ENCODE data around the gene BSND. TPM values are rescaled to one million over a fixed set of nuclear protein-coding genes. Genes with fewer than 3 reads are reported as not detected.

The BSND gene
- total RNA-seq, 1 experiment from 2014 or later, result 0.17 TPM

- Histone ChIP-seq H2BK20ac (ENCODE audit: low read depth, low read length, poor library complexity, severe bottlenecking) (no peak overlapping the region), H2AFZ (ENCODE audit: low read length) (no peak overlapping the region), H3K9me3 (ENCODE audit: control insufficient read depth, low read depth, low read length) (no peaks in the 10 kb centered on the region), H4K91ac (ENCODE audit: insufficient read length, low read depth, low read length) (no peak overlapping the region), H2AK5ac (ENCODE audit: insufficient read length, low read length) (no peak overlapping the region), H3K27me3 (ENCODE audit: insufficient read depth, low read length) (no peaks in the 10 kb centered on the region), H3K4me2 (ENCODE audit: insufficient read depth, insufficient read length, low read length) (no peak overlapping the region), H3K9ac (ENCODE audit: extremely low read depth, insufficient read length, low read length) (no peak overlapping the region), H2BK15ac (ENCODE audit: low read depth, low read length) (no peak overlapping the region), H3K4me1 (ENCODE audit: insufficient read depth, low read length) (no peaks in the 10 kb centered on the region), H3K14ac (ENCODE audit: insufficient read depth, low read length) (no peak overlapping the region), H2BK5ac (ENCODE audit: insufficient read length, low read length) (no peak overlapping the region), H2BK12ac (ENCODE audit: insufficient read length, low read depth, low read length) (no peak overlapping the region), H4K5ac (ENCODE audit: insufficient read length, low read depth, low read length) (no peak overlapping the region), H3K56ac (ENCODE audit: insufficient read length, low read depth, low read length) (no peak overlapping the region), H3K23me2 (ENCODE audit: insufficient read length, low read depth, low read length, poor library complexity, severe bottlenecking) (no peaks in the 10 kb centered on the region), H3K4ac (ENCODE audit: low read depth, low read length) (no peak overlapping the region), H3K23ac (ENCODE audit: insufficient read length, low read depth, low read length) (no peak overlapping the region), H4K20me1 (ENCODE audit: control insufficient read depth, insufficient read depth, insufficient read length) (peaks cover 4% of the 10 kb centered on the region), H4K8ac (replicated peaks; ENCODE audit: insufficient read length, low read depth, low read length) (no peak overlapping the region), H3T11ph (ENCODE audit: low read length) (no peak overlapping the region), H3K18ac (ENCODE audit: insufficient read length, low read depth, low read length) (no peak overlapping the region), H3K79me1 (ENCODE audit: insufficient read depth, low read depth, low read length, poor library complexity, severe bottlenecking) (no peaks in the 10 kb centered on the region), H2BK120ac (ENCODE audit: low read depth, low read length, poor library complexity, severe bottlenecking) (no peak overlapping the region), H3K27ac (ENCODE audit: insufficient read length, low read depth, low read length) (no peak overlapping the region), H3K79me2 (ENCODE audit: insufficient read depth, low read length) (no peaks in the 10 kb centered on the region)
- H3K4me1 Mint-ChIP-seq, result no peaks in the 10 kb centered on the region
- H3K27ac Mint-ChIP-seq, result no peak overlapping the region
- DNase-seq, result peak; percentile 31
- no peaks in the 10 kb centered on the region for H3K9me3 Mint-ChIP-seq
- no peaks in the 10 kb centered on the region for H3K27me3 Mint-ChIP-seq (ENCODE audit: low read depth)
- TF ChIP-seq CTCF (conservative IDR thresholded peaks at IDR 0.05), result no peak
- no CpG with 5 or more reads among the region's 42 CpGs for WGBS (ENCODE audit: extremely low coverage, insufficient read length, low lambda C conversion rate)
- H3K36me3 Mint-ChIP-seq (ENCODE audit: insufficient read depth in 1 of 3, low read depth in 3 of 3), result peaks cover 16 to 71% (median 40%) of the 10 kb centered on the region in 3 experiments; a peak in 6 of 7 replicates
- no peak overlapping the region for H3K4me3 Mint-ChIP-seq
These were observed 57.4 kb downstream of the BSND start for GRCh38 chr1:55055951-55056631.
